NT2/D1 (cell line): ENCODE results near the gene KDM2A.

Experiments used
- DNase-seq: peaks from one replicate; pipeline ENCODE4 v3.0.0-alpha.2; 2011; ENCODE audit warnings: low read depth, low spot score
- H3K27me3 ChIP-seq: 2 replicates; pipeline ENCODE4 v1.6.0; 2011; ENCODE audit warnings: mild to moderate bottlenecking; ENCODE audit not compliant: insufficient read length, insufficient read depth
- H3K36me3 ChIP-seq: 2 replicates; pipeline ENCODE4 v1.6.1; 2011; ENCODE audit warnings: mild to moderate bottlenecking, low read length, mixed read lengths; ENCODE audit not compliant: insufficient read depth, insufficient read length
- H3K4me1 ChIP-seq: 2 replicates; pipeline ENCODE4 v1.5.1; 2011; ENCODE audit not compliant: insufficient read depth, insufficient read length
- H3K4me3 ChIP-seq: 2 replicates; pipeline ENCODE4 v1.5.1; 2011; ENCODE audit warnings: low read depth; ENCODE audit not compliant: insufficient read length
- H3K9ac ChIP-seq: 2 replicates; pipeline ENCODE4 v1.6.0; 2011; ENCODE audit warnings: low read depth; ENCODE audit not compliant: insufficient read length
- H3K9me3 ChIP-seq: 2 replicates; pipeline ENCODE4 v1.5.1; 2011; ENCODE audit warnings: mild to moderate bottlenecking, low read length; ENCODE audit not compliant: insufficient read depth
- SUZ12 ChIP-seq: IDR thresholded peaks from 2 replicates; pipeline ENCODE4 v1.6.1; 2011; ENCODE audit not compliant: insufficient read length, insufficient read depth; ENCODE audit errors: extremely low read depth
- YY1 ChIP-seq: IDR thresholded peaks from 2 replicates; pipeline ENCODE4 v1.6.1; 2011; ENCODE audit not compliant: insufficient read length, insufficient read depth
- ZNF274 ChIP-seq: IDR thresholded peaks from 2 replicates; pipeline ENCODE4 v1.6.1; 2011; ENCODE audit warnings: mild to moderate bottlenecking, low read depth, low read length

KDM2A gene

DNA sequence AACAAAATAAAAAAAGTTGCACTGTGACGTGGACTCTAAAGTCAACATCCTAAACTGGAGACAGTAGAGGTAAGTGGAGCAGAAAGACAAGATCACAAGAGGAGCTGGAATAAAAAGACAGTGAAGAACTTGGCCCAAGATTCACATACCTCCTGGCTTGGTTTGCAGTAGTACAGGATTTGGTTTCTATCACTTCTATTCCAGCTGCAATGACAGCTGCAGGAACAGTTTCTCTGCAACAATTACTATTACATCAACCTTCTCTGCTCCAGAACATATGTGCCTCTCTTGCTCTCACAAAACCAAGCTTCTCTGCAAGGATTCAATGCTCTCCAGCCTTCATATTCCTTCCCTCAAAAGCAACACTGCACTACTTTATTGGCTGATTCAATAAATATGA is 7.8 kb upstream of the KDM2A start:
- H3K9me3 ChIP-seq = no peaks in the 10 kb centered on the region
- peaks cover 6% of the 10 kb centered on the region for H3K4me1 ChIP-seq
- H3K36me3 ChIP-seq = no peaks in the 10 kb centered on the region
- no peak for TF ChIP-seq YY1
- no peak for TF ChIP-seq SUZ12
- TF ChIP-seq ZNF274 = no peak
- H3K9ac ChIP-seq = no peak overlapping the region
- DNase-seq = no peak
- no peak overlapping the region for H3K4me3 ChIP-seq
- no peaks in the 10 kb centered on the region for H3K27me3 ChIP-seq

DNA sequence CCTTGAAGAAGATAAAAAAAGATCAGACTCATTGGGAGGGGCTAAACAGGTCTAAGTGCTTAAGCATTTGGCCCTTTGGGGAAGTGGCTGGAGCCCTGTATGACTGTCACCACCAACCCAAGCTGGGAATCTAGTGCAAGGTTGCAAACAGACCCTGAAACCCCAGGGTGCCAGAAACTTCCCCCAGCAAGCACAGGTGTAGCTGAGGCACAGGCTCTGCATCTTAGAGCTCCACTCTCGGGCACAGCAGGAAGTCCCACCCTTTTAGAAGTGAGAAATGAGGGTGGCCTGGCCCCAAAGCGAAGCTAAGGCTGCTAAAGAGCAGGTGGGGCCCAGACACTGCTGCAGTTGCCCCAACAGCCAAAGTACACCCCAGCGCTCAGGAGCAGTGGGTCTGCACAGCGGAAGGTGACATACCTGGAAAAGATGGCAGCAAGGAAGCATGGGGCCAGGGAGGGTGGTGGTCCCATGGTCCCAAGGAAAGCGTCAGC is 5.8 kb upstream of the KDM2A start:
- no peaks in the 10 kb centered on the region for H3K9me3 ChIP-seq
- H3K27me3 ChIP-seq = peaks cover 12% of the 10 kb centered on the region
- H3K4me1 ChIP-seq = peaks cover 6% of the 10 kb centered on the region
- TF ChIP-seq ZNF274 (no peak), YY1 (no peak), SUZ12 (no peak)
- DNase-seq = no peak
- peak overlapping the region; percentile 38 for H3K9ac ChIP-seq
- H3K36me3 ChIP-seq = no peaks in the 10 kb centered on the region
- H3K4me3 ChIP-seq = no peak overlapping the region

DNA sequence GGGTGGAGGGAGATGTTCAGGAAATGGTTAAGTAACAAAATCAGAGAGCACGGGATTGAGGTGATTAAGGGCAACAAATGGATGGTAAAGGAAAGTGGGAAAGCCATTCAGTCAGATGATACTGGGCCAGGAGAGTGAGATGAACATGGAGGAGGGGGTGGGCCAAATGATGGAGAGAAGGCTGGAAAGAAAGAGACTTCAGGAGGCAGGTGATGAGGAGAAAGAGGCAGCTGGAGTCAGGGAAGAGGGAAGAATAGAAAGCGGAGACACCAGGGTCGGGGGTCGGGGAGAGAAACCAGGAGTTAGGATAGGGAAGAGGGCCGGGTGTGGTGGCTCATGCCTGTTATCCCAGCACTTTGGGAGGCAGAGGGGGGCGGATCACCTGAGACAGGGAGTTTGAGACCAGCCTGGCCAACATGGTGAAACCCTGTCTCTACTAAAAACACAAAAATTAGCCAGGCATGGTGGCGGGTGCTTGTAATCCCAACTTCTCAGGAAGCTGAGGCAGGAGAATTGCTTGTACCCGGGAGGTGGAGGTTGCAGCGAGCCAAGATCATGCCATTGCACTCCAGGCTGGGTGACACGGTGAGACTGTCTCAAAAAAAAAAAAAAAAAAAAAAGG is 4.7 kb upstream of the KDM2A start:
- Histone ChIP-seq H3K27me3 (peaks cover 12% of the 10 kb centered on the region), H3K9me3 (no peaks in the 10 kb centered on the region), H3K9ac (no peak overlapping the region), H3K4me1 (peaks cover 6% of the 10 kb centered on the region), H3K4me3 (no peak overlapping the region), H3K36me3 (no peaks in the 10 kb centered on the region)
- DNase-seq = no peak
- TF ChIP-seq SUZ12 = no peak
- TF ChIP-seq ZNF274 = no peak
- TF ChIP-seq YY1 = no peak

DNA sequence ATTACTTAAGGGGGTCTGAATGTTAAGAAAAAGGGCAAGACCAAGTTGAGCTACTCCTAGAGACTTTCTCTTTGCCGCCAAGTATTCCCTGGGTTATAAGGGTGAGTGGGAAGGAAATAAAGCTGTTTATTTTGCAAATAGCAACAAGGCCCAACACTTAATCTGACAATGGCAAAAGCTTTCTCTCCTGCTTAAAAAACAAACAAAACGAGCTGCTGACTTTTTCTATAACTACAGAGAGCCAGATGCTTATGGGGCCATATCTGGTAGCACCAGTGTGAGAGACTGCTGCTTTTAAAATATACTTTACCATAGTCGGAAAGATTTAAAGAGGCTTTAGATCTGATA is 2.3 kb upstream of the KDM2A start:
- peaks cover 6% of the 10 kb centered on the region for H3K4me1 ChIP-seq
- peaks cover 12% of the 10 kb centered on the region for H3K27me3 ChIP-seq
- H3K9ac ChIP-seq = no peak overlapping the region
- peaks cover 9% of the 10 kb centered on the region for H3K36me3 ChIP-seq
- no peaks in the 10 kb centered on the region for H3K9me3 ChIP-seq
- H3K4me3 ChIP-seq = no peak overlapping the region
- no peak for DNase-seq
- TF ChIP-seq ZNF274 = no peak
- TF ChIP-seq SUZ12 = no peak
- no peak for TF ChIP-seq YY1

DNA sequence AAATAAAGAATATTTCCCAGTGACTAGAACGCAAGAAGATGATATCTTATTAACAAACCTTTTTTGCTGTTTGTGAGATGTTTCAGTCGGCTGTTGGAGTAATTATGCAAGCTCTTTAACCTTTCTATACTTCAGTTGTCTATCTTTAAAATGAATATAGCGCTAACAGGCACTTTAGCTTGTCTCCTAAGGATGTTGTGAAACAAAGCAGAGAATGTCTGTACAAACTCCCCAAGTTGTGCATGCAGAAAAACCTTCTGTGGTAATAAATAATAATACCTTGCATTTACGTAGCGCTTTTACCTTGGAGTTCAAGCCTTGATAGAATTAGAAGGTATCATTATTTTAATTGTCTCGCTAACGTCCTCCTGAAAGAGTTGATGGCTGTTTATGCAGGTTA is 1.9 kb upstream of the KDM2A start:
- peaks cover 12% of the 10 kb centered on the region for H3K27me3 ChIP-seq
- H3K9ac ChIP-seq = peak overlapping the region; percentile 98
- peak overlapping the region; percentile 62 for H3K4me3 ChIP-seq
- DNase-seq = no peak
- TF ChIP-seq YY1 (no peak), ZNF274 (no peak), SUZ12 (no peak)
- no peaks in the 10 kb centered on the region for H3K9me3 ChIP-seq
- H3K4me1 ChIP-seq = peaks cover 6% of the 10 kb centered on the region
- peaks cover 13% of the 10 kb centered on the region for H3K36me3 ChIP-seq

DNA sequence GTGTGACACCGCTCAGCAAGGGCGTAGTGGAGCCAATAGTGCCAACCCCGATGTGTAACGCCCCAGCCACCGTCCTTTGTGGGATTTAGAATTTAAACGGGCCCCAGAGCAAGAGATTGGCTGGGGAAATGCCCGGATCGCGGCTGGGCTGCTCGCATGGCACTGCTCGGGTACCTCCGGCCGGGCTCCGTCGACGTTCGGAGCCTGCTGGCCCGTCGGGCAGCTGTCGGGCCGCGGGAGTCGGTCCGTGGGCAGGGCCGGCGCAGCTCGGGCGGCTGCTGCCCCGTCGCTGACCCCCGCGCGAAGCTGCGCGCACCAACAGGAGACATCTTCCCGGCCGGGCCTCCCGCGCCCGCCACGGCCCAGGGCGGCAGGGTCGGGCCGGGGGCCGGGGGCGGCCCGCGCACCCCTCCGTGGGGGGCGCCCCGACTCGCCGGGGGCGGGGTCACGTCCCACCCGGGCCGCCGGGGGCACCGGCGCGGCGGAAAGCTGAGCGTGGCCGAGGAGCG is 1.3 kb upstream of the KDM2A start:
- H3K9ac ChIP-seq = peak overlapping the region; percentile 98
- DNase-seq = no peak

DNA sequence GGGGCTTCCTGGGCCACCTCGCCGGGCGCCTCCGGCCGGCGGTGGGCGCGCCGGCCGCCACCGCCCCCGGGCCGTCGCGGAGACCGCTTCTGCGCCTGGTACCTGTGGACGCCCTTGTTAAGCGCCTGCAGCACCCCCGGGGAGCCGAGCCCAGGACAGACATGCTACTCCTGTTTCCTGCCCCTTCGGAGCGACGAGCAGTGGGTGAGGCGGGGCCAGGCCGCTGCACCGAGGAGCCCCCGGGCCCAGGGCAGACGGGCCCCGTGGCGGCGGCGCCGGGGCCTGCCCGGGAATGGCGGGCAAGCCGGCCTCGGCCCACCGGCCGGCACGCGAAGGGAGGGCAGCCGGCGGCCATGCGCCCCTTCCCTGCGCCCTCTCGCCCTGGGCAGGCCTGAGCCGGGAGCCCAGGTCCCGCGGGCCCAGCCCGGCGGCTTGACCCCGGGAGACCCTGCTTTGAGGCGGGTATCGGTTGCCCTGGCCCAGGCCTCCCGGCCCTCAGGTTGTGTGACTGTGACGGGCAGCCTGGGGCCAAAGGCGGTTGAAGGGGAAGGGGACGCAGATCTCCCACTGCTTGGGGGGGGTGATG is 789 bp upstream of the KDM2A start:
- no peaks in the 10 kb centered on the region for H3K9me3 ChIP-seq
- peaks cover 3% of the 10 kb centered on the region for H3K4me1 ChIP-seq
- peak overlapping the region; percentile 98 for H3K9ac ChIP-seq
- DNase-seq = no peak
- H3K36me3 ChIP-seq = peaks cover 21% of the 10 kb centered on the region
- H3K27me3 ChIP-seq = peaks cover 12% of the 10 kb centered on the region
- TF ChIP-seq SUZ12 (no peak), YY1 (peak; percentile 36)
- peak overlapping the region; percentile 62 for H3K4me3 ChIP-seq

More for the DNA sequence above, 1.3 kb upstream of the KDM2A start:
- Histone ChIP-seq H3K27me3 (peaks cover 12% of the 10 kb centered on the region), H3K36me3 (peaks cover 15% of the 10 kb centered on the region), H3K4me1 (peaks cover 6% of the 10 kb centered on the region), H3K4me3 (peak overlapping the region; percentile 62), H3K9me3 (no peaks in the 10 kb centered on the region)
- TF ChIP-seq YY1 (no peak), SUZ12 (no peak)
